BE2C (cell line): ENCODE results near the gene CPE.

Source experiments
- DNase-seq: peaks from one replicate; pipeline ENCODE4 v3.0.0-alpha.2; 2020
- H3K27me3 ChIP-seq: fragments of 250-450 bp; sonication (Bioruptor Pico); 2 replicates; pipeline ENCODE4 v1.5.1; 2020; ENCODE audit warnings: mild to moderate bottlenecking
- H3K36me3 ChIP-seq: fragments of 250-450 bp; sonication (Bioruptor Pico); 2 replicates; pipeline ENCODE4 v1.5.1; 2020; ENCODE audit warnings: mild to moderate bottlenecking
- H3K4me1 ChIP-seq: fragments of 250-450 bp; sonication (Bioruptor Pico); 2 replicates; pipeline ENCODE4 v1.5.1; 2020
- H3K4me3 ChIP-seq: 2 replicates; pipeline ENCODE4 v1.5.1; 2011; ENCODE audit warnings: low read depth, low read length
- H3K9me3 ChIP-seq: fragments of 250-450 bp; sonication (Bioruptor Pico); 2 replicates; pipeline ENCODE4 v1.5.1; 2020
- TF ChIP-seq, protein P1 (sequence below): IDR thresholded peaks from 2 replicates; pipeline ENCODE4 v1.5.1; 2012; ENCODE audit warnings: mild to moderate bottlenecking, low read depth, low read length

Gene CPE

DNA sequence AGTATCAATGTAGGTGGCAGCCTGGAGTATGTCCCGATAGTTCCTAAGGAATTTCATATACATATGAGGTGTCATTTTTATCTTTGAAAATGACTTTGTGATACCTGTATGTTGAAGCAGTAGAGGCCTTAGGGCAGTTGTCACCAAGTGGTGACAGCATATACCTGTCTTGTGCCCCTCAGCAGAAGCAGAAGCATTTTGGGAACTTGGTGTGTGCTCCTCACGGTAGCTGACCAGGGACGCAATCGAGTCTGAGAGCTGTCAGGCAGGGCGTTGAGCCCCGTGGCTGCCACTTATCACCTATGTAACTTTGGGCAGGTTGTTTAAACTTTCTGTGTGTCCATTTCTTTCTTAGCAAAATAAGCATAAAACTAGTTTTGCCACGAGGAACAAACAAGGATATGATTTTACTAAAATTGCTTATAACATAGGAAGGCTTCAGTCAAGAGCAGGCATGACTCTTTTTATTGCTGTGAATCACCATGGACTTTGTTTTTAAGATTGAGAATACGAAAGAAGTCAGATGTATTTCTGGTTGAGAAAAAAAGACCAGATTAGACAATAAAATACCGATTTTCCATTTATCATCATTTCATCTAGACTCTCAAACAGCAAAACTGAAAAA, 161.5 kb downstream of the CPE start:
- Histone ChIP-seq H3K36me3 (no peaks in the 10 kb centered on the region), H3K4me1 (peaks cover 5% of the 10 kb centered on the region; the same call in 1 of the 2 replicates), H3K9me3 (no peaks in the 10 kb centered on the region), H3K4me3 (no peak overlapping the region), H3K27me3 (peaks cover 2% of the 10 kb centered on the region; the same call in 1 of the 2 replicates)
- DNase-seq, result no peak
- TF ChIP-seq, protein P1, sequence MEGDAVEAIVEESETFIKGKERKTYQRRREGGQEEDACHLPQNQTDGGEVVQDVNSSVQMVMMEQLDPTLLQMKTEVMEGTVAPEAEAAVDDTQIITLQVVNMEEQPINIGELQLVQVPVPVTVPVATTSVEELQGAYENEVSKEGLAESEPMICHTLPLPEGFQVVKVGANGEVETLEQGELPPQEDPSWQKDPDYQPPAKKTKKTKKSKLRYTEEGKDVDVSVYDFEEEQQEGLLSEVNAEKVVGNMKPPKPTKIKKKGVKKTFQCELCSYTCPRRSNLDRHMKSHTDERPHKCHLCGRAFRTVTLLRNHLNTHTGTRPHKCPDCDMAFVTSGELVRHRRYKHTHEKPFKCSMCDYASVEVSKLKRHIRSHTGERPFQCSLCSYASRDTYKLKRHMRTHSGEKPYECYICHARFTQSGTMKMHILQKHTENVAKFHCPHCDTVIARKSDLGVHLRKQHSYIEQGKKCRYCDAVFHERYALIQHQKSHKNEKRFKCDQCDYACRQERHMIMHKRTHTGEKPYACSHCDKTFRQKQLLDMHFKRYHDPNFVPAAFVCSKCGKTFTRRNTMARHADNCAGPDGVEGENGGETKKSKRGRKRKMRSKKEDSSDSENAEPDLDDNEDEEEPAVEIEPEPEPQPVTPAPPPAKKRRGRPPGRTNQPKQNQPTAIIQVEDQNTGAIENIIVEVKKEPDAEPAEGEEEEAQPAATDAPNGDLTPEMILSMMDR, result no peak

DNA sequence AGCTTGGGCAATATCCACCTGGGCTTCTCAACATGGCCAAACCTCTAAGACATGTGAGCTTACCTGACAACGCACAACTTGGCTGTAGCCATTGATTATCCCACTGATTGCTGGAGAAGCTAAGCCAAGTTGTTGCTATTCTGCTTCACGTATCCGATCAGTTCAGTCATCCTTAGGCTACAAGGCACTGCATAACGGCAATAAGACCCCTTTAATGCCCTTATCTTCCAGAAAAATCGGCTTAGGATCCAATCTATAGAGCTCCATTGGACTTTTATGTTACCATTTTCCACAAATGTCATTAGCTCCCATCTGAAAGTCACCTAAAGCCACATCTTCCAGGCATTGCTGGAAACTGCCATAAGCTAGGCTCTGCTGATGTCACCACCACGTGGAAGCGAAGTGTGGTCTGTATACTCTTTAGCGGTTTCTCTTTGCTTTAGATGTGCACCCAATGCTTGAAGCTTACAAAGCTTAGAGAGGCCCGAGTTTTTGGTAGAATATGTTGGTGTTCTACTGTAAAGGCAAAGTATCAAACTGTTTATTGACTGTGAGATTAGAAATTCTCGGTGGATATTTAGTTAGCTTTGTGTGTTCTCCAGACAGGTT, 163.1 kb downstream of the CPE start:
- Histone ChIP-seq H3K4me1 (peaks cover 5% of the 10 kb centered on the region; the same call in 1 of the 2 replicates), H3K9me3 (no peaks in the 10 kb centered on the region), H3K4me3 (peak overlapping the region; percentile 21), H3K36me3 (no peaks in the 10 kb centered on the region), H3K27me3 (peaks cover 2% of the 10 kb centered on the region; the same call in 1 of the 2 replicates)
- TF ChIP-seq, protein P1, result no peak
- peak; percentile 7 for DNase-seq

- TF ChIP-seq, protein P1, result no peak
- Histone ChIP-seq H3K4me3 (peak overlapping the region; percentile 21), H3K27me3 (peaks cover 2% of the 10 kb centered on the region; the same call in 1 of the 2 replicates), H3K9me3 (no peaks in the 10 kb centered on the region), H3K36me3 (no peaks in the 10 kb centered on the region), H3K4me1 (peaks cover 5% of the 10 kb centered on the region; the same call in 1 of the 2 replicates)
- DNase-seq, result no peak
Measured at GRCh38 chr4:165542476-165542875, 163.7 kb downstream of the CPE start.
